Tibial artery (tissue), 4 donors: Measurements from ENCODE around the gene TSHZ2.
"Not testable (repeated sequence)": the region's sequence is repeated elsewhere in the genome, so short reads cannot be mapped to it uniquely, and the experiment has no call there.

Experiments used
- DNase-seq, 2 donors: peaks; one replicate each; pipeline ENCODE4 v3.0.0-alpha.2; 2019
- H3K27ac ChIP-seq, 2 donors: fragments of 200-600 bp; sonication (generic) in 1 of 2; 1 replicate in 1 of 2; 2 replicates in 1 of 2; pipeline ENCODE4 v1.5.1; 2018 to 2019; ENCODE audit warnings: mild to moderate bottlenecking in 1 of 2
- H3K27me3 ChIP-seq, 2 donors: fragments of 200-600 bp; sonication (generic) in 1 of 2; one replicate each; pipeline versions ENCODE4 v1.5.1 to v1.6.0; 2016 to 2019
- H3K36me3 ChIP-seq, 3 donors: fragments of 200-600 bp; sonication (generic) in 2 of 3; one replicate each; pipeline ENCODE4 v1.5.1; 2016 to 2019; ENCODE audit warnings: mild to moderate bottlenecking in 2 of 3
- H3K4me1 ChIP-seq, 4 donors: fragments of 200-600 bp; sonication (generic) in 2 of 4; 1 replicate in 3 of 4; 2 replicates in 1 of 4; pipeline ENCODE4 v1.5.1; 2016 to 2019
- H3K4me3 ChIP-seq, 2 donors: fragments of 200-600 bp; sonication (generic) in 1 of 2; 1 replicate in 1 of 2; 2 replicates in 1 of 2; pipeline ENCODE4 v1.5.1; 2018 to 2019; ENCODE audit warnings: mild to moderate bottlenecking in 2 of 2
- H3K9me3 ChIP-seq, 3 donors: fragments of 200-600 bp; sonication (generic) in 1 of 3; one replicate each; pipeline ENCODE4 v1.5.1; 2016 to 2019
- CTCF ChIP-seq, 2 experiments: fragments of 200-600 bp in 1 of 2; fragments of 450-650 bp in 1 of 2; IDR thresholded peaks; one replicate each; pipeline ENCODE4 v1.5.1; 2017 to 2019; ENCODE audit warnings: antibody characterized with exemption in 2 of 2, mild to moderate bottlenecking in 1 of 2, moderate library complexity in 1 of 2
- intact Hi-C: fragments of 100-400 bp; cut with DNase I; formaldehyde crosslinking; loops from one replicate; pipeline ENCODE4 v1.15.0; 2023; ENCODE audit warnings: low total_unique reads

Gene TSHZ2

DNA sequence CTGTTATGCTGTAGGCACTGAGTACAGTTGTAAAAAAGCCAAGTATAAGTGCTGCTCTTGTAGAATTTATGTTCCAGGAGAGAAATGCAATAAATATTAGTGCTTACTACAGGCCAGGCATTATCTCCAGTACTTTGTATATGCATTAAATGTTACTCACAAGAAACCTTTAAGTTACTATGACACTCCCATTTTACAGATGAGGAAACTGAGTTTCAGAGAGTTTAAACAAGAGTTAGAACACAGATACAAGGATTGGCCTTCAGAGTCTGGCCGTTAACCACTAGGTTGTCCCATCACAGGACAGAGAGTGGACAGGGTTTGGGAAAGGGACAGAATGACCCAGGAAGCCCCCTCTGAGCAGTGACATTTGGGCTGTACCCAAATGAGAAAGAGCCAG is 347.0 kb downstream of the TSHZ2 start:
- no peak overlapping the region for H3K27ac ChIP-seq
- H3K27me3 ChIP-seq = no peaks in the 10 kb centered on the region
- intact Hi-C loops = no loop called here

DNA sequence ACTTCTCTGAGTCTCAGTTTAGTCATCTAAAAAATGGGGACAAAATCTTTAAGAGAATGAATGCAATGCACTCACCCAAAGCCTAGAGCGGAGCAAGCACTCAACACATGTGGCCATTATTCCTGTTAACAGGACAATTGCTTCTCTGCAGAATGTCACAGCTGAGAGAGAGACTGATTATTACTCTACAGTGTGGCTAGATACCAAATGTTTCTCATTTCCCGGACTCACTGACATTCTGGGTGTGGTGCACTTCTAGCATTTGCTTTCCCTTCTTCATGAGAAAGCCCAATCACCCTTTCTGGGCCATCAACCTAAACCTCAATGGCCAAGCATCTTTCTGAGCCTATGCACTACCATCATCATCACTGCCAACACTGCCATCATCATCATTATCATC is 347.6 kb downstream of the TSHZ2 start:
- no peaks in the 10 kb centered on the region for H3K9me3 ChIP-seq
- DNase-seq = no peak
- no peaks in the 10 kb centered on the region for H3K27me3 ChIP-seq
- intact Hi-C loops = no loop called here
- no peaks in the 10 kb centered on the region for H3K4me1 ChIP-seq
- no peaks in the 10 kb centered on the region for H3K36me3 ChIP-seq
- no peak for TF ChIP-seq CTCF (IDR thresholded peaks at IDR 0.05)
- H3K27ac ChIP-seq = no peak overlapping the region
- H3K4me3 ChIP-seq = no peak overlapping the region

More for the DNA sequence above, 347.0 kb downstream of the TSHZ2 start:
- no peak for DNase-seq
- H3K36me3 ChIP-seq = no peaks in the 10 kb centered on the region
- no peak for TF ChIP-seq CTCF (IDR thresholded peaks at IDR 0.05)
- no peaks in the 10 kb centered on the region for H3K9me3 ChIP-seq
- no peaks in the 10 kb centered on the region for H3K4me1 ChIP-seq
- H3K4me3 ChIP-seq = no peak overlapping the region

GRCh38 chr20:53320701-53321100 is 348.5 kb downstream of the TSHZ2 start:
- Histone ChIP-seq H3K4me3 (no peak overlapping the region), H3K4me1 (no peaks in the 10 kb centered on the region), H3K27ac (no peak overlapping the region), H3K9me3 (no peaks in the 10 kb centered on the region), H3K36me3 (no peaks in the 10 kb centered on the region), H3K27me3 (no peaks in the 10 kb centered on the region)
- no peak for TF ChIP-seq CTCF (IDR thresholded peaks at IDR 0.05)
- DNase-seq = no peak
- intact Hi-C loops = no loop called here

DNA sequence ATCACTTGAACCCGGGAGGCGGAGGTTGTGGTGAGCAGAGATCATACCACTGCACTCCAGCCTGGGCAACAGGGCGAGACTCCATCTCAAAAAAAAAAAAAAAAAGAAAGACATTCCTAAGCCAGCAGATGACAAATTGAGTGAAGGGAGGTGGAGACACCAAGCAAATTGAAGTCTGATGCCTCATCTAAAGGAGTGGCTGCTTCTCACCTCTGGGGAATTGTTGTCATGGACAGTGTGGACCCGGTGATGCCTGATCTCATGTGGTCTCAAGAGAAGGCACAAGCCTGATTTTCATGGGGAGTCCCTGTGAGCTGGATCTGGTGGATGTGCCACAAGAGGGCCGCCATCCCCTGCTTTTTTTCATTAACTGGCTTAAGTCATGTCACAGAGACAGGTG is 349.4 kb downstream of the TSHZ2 start:
- no peak overlapping the region for H3K4me3 ChIP-seq
- DNase-seq = no peak
- no peak for TF ChIP-seq CTCF (IDR thresholded peaks at IDR 0.05)
- no peaks in the 10 kb centered on the region for H3K27me3 ChIP-seq
- no peaks in the 10 kb centered on the region for H3K36me3 ChIP-seq
- no peak overlapping the region for H3K27ac ChIP-seq
- intact Hi-C loops = no loop called here
- H3K4me1 ChIP-seq = no peaks in the 10 kb centered on the region
- no peaks in the 10 kb centered on the region for H3K9me3 ChIP-seq

DNA sequence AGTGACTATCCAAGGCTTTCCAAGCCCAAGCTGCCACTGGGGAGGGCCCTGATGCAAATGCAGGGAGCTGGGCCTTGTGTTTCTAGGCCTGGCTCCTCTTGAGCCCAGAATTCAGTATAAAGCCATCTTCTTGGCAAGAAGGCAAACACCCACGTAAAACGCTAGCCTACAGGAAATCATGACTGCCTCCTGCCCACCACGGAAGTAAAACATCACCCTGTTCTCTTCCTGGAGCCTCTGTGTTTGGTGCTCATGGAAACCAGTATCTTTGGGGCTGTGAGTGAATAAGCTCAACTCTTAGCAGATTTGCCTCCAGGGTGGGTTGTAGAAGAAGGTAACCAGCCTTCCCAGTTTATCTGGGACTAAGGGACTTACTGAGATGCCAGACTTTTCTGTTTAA is 350.5 kb downstream of the TSHZ2 start:
- Histone ChIP-seq H3K27ac (no peak overlapping the region), H3K4me1 (no peaks in the 10 kb centered on the region), H3K27me3 (no peaks in the 10 kb centered on the region), H3K4me3 (no peak overlapping the region), H3K36me3 (no peaks in the 10 kb centered on the region), H3K9me3 (no peaks in the 10 kb centered on the region)
- DNase-seq = no peak
- intact Hi-C loops = no loop called here
- no peak for TF ChIP-seq CTCF (IDR thresholded peaks at IDR 0.05)

DNA sequence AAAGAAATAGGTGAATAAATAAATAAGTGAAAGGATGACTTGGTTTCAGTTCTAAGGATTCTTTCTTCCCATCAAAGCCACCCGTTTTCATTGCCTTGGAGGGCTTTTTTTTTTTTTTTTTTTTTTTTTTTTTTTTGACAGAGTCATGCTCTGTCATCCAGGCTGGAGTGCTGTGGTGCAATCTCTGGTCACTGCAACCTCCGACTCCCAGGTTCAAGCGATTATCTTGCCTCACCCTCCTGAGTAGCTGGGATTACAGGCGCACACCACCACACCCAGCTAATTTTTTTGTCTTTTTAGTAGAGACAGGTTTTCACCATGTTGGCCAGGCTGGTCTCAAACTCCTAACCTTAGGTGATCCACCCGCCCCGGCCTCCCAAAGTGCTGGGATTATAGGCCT is 351.3 kb downstream of the TSHZ2 start:
- intact Hi-C loops, H3K36me3 ChIP-seq, H3K4me3 ChIP-seq, H3K27me3 ChIP-seq, H3K9me3 ChIP-seq, DNase-seq, H3K4me1 ChIP-seq, H3K27ac ChIP-seq: not testable (repeated sequence)
